Sigmoid colon (tissue), 7 donors: ENCODE data around the gene BRS3. TPM values are rescaled to one million over a fixed set of nuclear protein-coding genes. Genes with fewer than 3 reads are reported as not detected.
"Not testable (repeated sequence)": the region's sequence is repeated elsewhere in the genome, so short reads cannot be mapped to it uniquely, and the experiment has no call there.

Experiments
- DNase-seq: peaks from one replicate; pipeline ENCODE4 v3.0.0-alpha.2; 2019
- H3K27ac ChIP-seq, 4 donors: fragments of 200-600 bp; sonication (generic); one replicate each; pipeline ENCODE4 v1.5.1; 2016 to 2019; ENCODE audit warnings: mild to moderate bottlenecking in 1 of 4
- H3K27me3 ChIP-seq, 3 donors: fragments of 200-600 bp; sonication (generic); one replicate each; pipeline ENCODE4 v1.5.1; 2019; ENCODE audit warnings: mild to moderate bottlenecking in 1 of 3
- H3K36me3 ChIP-seq, 4 donors: fragments of 200-600 bp; sonication (generic); one replicate each; pipeline ENCODE4 v1.5.1; 2016 to 2019
- H3K4me1 ChIP-seq, 4 donors: fragments of 200-600 bp; sonication (generic); one replicate each; pipeline ENCODE4 v1.5.1; 2017 to 2019
- H3K4me3 ChIP-seq, 4 donors: fragments of 200-600 bp; sonication (generic); one replicate each; pipeline ENCODE4 v1.5.1; 2017 to 2019; ENCODE audit warnings: mild to moderate bottlenecking in 2 of 4, moderate library complexity in 1 of 4
- H3K9me3 ChIP-seq, 4 donors: fragments of 200-600 bp in 3 of 4; sonication (generic) in 3 of 4; one replicate each; pipeline versions ENCODE4 v1.5.1 to v1.6.1; 2013 to 2019
- EP300 ChIP-seq, 4 donors: sonication (generic); formaldehyde crosslinking; IDR thresholded peaks; one replicate each; pipeline ENCODE4 v1.6.1; 2017; ENCODE audit warnings: antibody characterized with exemption in 4 of 4
- POLR2A ChIP-seq, 2 donors: fragments of 450-650 bp; IDR thresholded peaks; one replicate each; pipeline ENCODE4 v1.6.1; 2016; ENCODE audit warnings: antibody characterized with exemption in 2 of 2, mild to moderate bottlenecking in 2 of 2, moderate library complexity in 2 of 2
- POLR2AphosphoS5 ChIP-seq, 4 donors: sonication (generic); formaldehyde crosslinking; IDR thresholded peaks; one replicate each; pipeline ENCODE4 v1.6.1; 2017; ENCODE audit warnings: antibody characterized with exemption in 4 of 4
- WGBS, 2 donors: extraction: QIAGEN DNeasy Blood & Tissue Kit; methylation state at CpG; one replicate each; pipeline ENCODE4 v1.1.7; 2013; 5-methylcytosine and 5-hydroxymethylcytosine counted together
- intact Hi-C: fragments of 100-400 bp; cut with DNase I; formaldehyde crosslinking; loops from one replicate; pipeline ENCODE4 v1.15.1; 2023
- polyA plus RNA-seq, 3 donors: library from polyadenylated mRNA; stranded (reverse); fragments of 200-250 nt; gene quantifications; one replicate each; pipeline ENCODE4 v1.2.3, GENCODE V29; 2013
- total RNA-seq, 4 donors: library from RNA; depleted of rRNA; stranded (reverse); fragments of >200 nt; gene quantifications; one replicate each; pipeline ENCODE4 v1.1.0, GENCODE V29; 2016
- TF ChIP-seq, protein P1 (sequence below), 4 experiments: fragments of 450-650 bp in 3 of 4; fragments of 200-600 bp in 1 of 4; IDR thresholded peaks; one replicate each; pipeline ENCODE4 v1.5.1; 2016 to 2019; ENCODE audit warnings: antibody characterized with exemption in 4 of 4, mild to moderate bottlenecking in 3 of 4, moderate library complexity in 2 of 4
- donor health status: healthy with polysubstance abuse.
- donor health status: Bipolar disorder and iron deficiency.
- donor health status: healthy.

The BRS3 gene
- total RNA-seq (not detected), polyA plus RNA-seq (not detected)

GRCh38 chrX:136487647-136488046 is at the start of gene BRS3:
Gene BRS3, plus strand, starts transcription at chrX:136487947. Its CDS starts 168 bp downstream, at chrX:136488115.
- Histone ChIP-seq H3K36me3 (no peaks in the 10 kb centered on the region), H3K4me3 (no peak within 1 kb of the TSS), H3K9me3 (no peaks in the 10 kb centered on the region), H3K27me3 (peaks cover 0 to 4% (median 0%) of the 10 kb centered on the region in 3 donors), H3K4me1 (no peaks in the 10 kb centered on the region), H3K27ac (no peak within 1 kb of the TSS)
- no peak for TF ChIP-seq EP300 (IDR thresholded peaks at IDR 0.05)
- TF ChIP-seq POLR2AphosphoS5 (IDR thresholded peaks at IDR 0.05): no peak
- TF ChIP-seq, protein P1, sequence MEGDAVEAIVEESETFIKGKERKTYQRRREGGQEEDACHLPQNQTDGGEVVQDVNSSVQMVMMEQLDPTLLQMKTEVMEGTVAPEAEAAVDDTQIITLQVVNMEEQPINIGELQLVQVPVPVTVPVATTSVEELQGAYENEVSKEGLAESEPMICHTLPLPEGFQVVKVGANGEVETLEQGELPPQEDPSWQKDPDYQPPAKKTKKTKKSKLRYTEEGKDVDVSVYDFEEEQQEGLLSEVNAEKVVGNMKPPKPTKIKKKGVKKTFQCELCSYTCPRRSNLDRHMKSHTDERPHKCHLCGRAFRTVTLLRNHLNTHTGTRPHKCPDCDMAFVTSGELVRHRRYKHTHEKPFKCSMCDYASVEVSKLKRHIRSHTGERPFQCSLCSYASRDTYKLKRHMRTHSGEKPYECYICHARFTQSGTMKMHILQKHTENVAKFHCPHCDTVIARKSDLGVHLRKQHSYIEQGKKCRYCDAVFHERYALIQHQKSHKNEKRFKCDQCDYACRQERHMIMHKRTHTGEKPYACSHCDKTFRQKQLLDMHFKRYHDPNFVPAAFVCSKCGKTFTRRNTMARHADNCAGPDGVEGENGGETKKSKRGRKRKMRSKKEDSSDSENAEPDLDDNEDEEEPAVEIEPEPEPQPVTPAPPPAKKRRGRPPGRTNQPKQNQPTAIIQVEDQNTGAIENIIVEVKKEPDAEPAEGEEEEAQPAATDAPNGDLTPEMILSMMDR (IDR thresholded peaks at IDR 0.05): no peak
- TF ChIP-seq POLR2A (IDR thresholded peaks at IDR 0.05): no peak
- DNase-seq: no peak
- intact Hi-C loops: no loop called here
- whole genome bisulfite sequencing, 2 donors: 57 to 74% methylated on average over 4 of the region's 4 CpGs

GRCh38 chrX:136438192-136438591 is 49.6 kb upstream of the BRS3 start:
- no peak overlapping the region for H3K27ac ChIP-seq
- no peaks in the 10 kb centered on the region for H3K9me3 ChIP-seq
- H3K4me3 ChIP-seq: no peak overlapping the region
- H3K27me3 ChIP-seq: peaks cover 0 to 5% (median 0%) of the 10 kb centered on the region in 3 donors
- TF ChIP-seq POLR2AphosphoS5 (IDR thresholded peaks at IDR 0.05) (no peak), POLR2A (IDR thresholded peaks at IDR 0.05) (no peak), EP300 (IDR thresholded peaks at IDR 0.05) (no peak)
- TF ChIP-seq, protein P1 (IDR thresholded peaks at IDR 0.05): no peak
- WGBS, 2 donors: 71 to 90% methylated on average over 3 of the region's 3 CpGs
- H3K4me1 ChIP-seq: no peaks in the 10 kb centered on the region
- intact Hi-C loops: no loop called here
- no peak for DNase-seq
- H3K36me3 ChIP-seq: no peaks in the 10 kb centered on the region

GRCh38 chrX:136445674-136446073 is 42.1 kb upstream of the BRS3 start:
- H3K4me3 ChIP-seq, H3K36me3 ChIP-seq, H3K27ac ChIP-seq, intact Hi-C loops, H3K9me3 ChIP-seq, DNase-seq, H3K4me1 ChIP-seq, H3K27me3 ChIP-seq: not testable (repeated sequence)
- WGBS, 2 donors: 76 to 84% methylated on average over 16 of the region's 18 CpGs

DNA sequence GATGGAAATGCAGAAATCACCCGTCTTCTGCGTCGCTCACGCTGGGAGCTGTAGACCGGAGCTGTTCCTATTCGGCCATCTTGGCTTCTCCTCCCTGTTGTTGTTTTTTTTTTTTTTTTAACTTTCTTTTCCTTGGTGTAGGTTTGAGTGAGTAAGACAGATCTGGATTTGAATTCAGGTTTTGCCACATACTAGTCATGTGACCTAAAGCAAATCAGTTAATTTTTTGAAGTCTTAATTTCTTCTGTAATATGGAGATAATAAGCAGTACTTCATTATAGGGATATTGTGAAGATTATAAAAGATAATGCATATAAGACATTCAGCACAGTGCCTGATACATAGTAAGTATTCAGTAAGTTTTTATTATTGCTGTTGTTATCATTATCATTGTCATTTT is 41.5 kb upstream of the BRS3 start:
- no peak overlapping the region for H3K27ac ChIP-seq
- 90 to 92% methylated on average over 6 of the region's 6 CpGs for WGBS, 2 donors
- intact Hi-C loops: no loop called here
- TF ChIP-seq EP300 (IDR thresholded peaks at IDR 0.05): no peak
- TF ChIP-seq POLR2A (IDR thresholded peaks at IDR 0.05): no peak
- no peak for TF ChIP-seq POLR2AphosphoS5 (IDR thresholded peaks at IDR 0.05)
- TF ChIP-seq, protein P1 (IDR thresholded peaks at IDR 0.05): no peak
- DNase-seq: no peak
- no peaks in the 10 kb centered on the region for H3K36me3 ChIP-seq
- H3K27me3 ChIP-seq: no peaks in the 10 kb centered on the region
- no peaks in the 10 kb centered on the region for H3K9me3 ChIP-seq
- no peak overlapping the region for H3K4me3 ChIP-seq
- H3K4me1 ChIP-seq: no peaks in the 10 kb centered on the region

DNA sequence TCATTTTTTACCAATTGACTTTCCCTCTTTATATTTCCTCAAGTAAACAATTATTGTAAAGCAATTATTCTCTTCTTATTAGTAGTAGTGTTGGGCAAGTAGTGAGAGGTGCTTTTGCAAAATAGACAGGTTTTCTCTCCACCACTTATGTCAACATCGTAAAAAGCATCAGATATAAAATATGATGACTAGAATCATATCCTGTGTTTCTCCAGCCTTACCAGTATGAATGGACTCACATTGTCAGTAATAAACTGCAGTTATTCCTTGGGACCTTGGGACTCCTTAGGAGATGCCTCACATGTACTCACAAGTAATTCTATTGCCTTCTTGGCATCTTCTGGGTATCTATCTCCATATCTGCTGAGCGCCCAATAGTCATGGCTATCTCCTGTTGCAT is 40.4 kb upstream of the BRS3 start:
- intact Hi-C loops: no loop called here
- no peaks in the 10 kb centered on the region for H3K27me3 ChIP-seq
- WGBS, 2 donors: 88 to 97% methylated on average over 2 of the region's 2 CpGs
- no peaks in the 10 kb centered on the region for H3K9me3 ChIP-seq
- DNase-seq: no peak
- H3K4me1 ChIP-seq: no peaks in the 10 kb centered on the region
- H3K4me3 ChIP-seq: no peak overlapping the region
- no peaks in the 10 kb centered on the region for H3K36me3 ChIP-seq
- TF ChIP-seq EP300 (IDR thresholded peaks at IDR 0.05): no peak
- TF ChIP-seq, protein P1 (IDR thresholded peaks at IDR 0.05): no peak
- TF ChIP-seq POLR2AphosphoS5 (IDR thresholded peaks at IDR 0.05): no peak
- TF ChIP-seq POLR2A (IDR thresholded peaks at IDR 0.05): no peak
- no peak overlapping the region for H3K27ac ChIP-seq
